Retinal pigment epithelial cell (primary cell): ENCODE measurements around the gene ARID1B.

Experiments used
- DNase-seq: peaks from one replicate; pipeline ENCODE4 v3.0.0-alpha.2; 2010; ENCODE audit warnings: low read depth
- H3K4me3 ChIP-seq: 2 replicates; pipeline ENCODE4 v1.5.1; 2011; ENCODE audit warnings: mild to moderate bottlenecking, low read length, control low read depth, moderate library complexity
- CTCF ChIP-seq: conservative IDR thresholded peaks from 2 replicates; pipeline ENCODE4 v1.5.1; 2011; ENCODE audit warnings: low read depth, low read length, control low read depth, inconsistent platforms

Gene ARID1B

DNA sequence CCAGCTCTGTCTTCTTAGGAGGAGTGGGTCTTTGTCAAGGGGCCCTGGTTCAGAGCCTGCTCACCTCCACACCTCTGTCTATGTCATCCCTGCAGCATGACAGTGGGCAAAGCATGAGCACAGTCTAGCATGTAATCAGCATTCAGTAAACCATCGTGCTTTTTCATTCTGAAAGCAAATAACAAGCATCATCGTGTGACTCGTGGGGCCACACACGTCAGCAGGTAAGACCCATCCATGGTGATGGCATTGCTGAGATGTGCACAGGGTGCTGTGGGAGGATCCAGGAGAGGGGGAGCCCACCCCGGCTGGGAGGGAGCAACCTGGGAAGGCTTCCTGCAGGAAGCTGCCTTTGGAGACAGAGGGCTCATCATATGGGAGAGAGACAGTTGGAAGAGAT is 439.4 kb downstream of the ARID1B start:
- DNase-seq = no peak
- no peak overlapping the region for H3K4me3 ChIP-seq
- no peak for TF ChIP-seq CTCF

DNA sequence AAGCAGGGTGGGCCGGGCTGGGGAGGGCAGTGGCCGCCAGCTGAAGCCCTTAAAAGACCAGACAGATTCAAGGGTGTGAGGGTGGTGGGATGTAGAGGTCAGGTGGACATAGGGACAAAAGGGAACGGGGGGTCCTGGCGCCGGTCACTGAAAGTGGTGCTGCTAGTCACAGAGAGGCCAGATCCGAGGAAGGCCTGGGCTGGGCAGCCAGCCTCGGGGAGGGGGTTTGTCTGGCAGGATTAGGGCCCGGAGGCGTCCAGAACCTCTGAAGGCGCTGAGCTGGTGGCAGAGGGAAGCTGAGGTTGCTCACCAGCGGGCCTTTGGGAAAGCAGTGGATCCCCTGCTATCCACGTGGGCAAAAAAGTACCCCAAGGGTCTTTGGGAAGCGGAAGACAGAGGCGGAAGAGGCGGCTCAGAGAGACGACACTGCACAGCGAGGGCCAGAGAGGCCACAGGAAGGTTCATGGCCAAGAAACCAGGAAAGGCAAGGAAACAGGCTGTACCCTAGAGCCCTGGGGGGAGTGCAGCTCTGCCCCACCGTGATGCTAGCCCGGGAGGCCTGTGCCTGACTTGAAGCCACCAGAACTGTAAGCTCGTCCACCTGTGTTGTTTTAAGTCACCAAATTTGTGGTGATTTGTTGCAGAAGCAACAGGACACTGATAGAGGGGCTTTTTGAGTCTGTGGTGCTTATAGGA is 440.2 kb downstream of the ARID1B start:
- no peak for TF ChIP-seq CTCF

DNA sequence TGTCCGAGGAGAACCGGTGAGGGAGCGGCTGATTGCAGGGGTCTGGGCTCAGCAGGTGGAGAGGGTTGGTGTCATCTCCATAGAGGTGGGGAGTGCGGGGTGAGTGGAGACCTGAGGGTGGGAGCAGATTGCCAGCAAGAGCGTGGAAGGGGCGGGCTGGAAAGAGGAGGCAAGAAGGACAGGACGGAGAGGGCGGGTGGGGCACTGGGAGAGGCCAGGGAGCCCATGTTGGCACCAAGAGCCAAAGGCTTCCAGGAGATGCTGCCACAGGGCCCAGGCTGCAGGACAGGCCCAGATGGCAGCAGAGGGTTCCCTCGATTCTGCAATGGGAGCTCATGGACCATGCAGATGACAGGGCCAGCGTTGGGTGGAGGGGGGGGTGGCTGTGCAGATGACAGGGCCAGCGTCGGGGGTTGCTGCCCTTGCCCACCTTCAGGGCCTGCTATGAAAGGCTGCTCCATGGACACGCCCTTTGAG is 440.8 kb downstream of the ARID1B start:
- no peak for DNase-seq
- TF ChIP-seq CTCF = no peak
- H3K4me3 ChIP-seq = no peak overlapping the region

More for the DNA sequence above, 440.2 kb downstream of the ARID1B start:
- H3K4me3 ChIP-seq = no peak overlapping the region
- no peak for DNase-seq

- no peak for TF ChIP-seq CTCF
- H3K4me3 ChIP-seq = no peak overlapping the region
- DNase-seq = no peak
These were observed 441.4 kb downstream of the ARID1B start for GRCh38 chr6:157218371-157219198.

DNA sequence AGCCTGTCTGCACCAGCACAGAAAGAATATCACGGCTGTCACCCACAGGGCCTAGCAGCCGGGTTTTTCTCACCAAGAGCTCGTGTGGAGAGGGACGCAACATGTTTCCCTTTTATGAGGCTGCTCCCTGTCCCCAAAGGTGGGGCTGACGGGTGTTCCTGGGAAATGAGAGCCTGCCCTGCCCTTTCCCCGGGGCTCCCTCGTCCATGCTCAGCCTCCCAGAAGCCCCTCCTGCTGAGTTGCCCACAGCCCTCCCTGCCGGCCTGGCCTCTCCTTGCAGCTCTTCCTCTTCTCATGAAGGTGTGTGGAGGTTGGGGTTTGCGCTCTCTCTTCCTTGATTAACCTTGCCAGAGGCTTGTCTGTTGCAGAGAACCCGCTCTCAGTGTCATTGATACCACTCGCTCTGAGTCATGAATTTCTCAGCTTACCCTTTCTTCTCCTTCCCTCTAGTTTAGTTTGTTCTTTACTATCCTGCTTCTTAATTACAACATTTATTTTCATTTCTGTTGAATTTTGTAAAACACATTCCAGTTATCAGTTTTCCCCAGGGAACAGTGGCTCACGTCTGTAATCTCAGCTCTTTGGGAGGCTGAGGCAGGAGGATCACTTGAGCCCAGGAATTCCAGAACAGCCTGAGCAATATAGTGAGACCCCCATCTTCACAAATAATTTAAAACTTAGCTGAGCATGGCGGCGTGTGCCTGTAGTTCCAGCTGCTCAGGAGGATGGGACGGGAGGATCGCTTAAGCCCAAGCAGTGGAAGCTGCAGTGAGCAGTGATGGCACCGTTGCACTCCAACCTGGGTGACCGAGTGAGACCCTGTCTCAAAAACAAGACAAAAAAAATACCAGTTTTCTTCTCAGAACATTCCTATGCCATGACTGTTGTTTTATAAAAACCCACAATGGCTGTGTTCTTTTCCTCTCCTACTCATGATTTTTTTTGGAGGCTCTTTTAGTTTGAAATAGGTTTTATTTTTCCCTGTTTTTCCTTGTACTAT is 442.3 kb downstream of the ARID1B start:
- TF ChIP-seq CTCF = no peak
- no peak for DNase-seq
- no peak overlapping the region for H3K4me3 ChIP-seq

- no peak overlapping the region for H3K4me3 ChIP-seq
- no peak for DNase-seq
- no peak for TF ChIP-seq CTCF
These were observed 443.3 kb downstream of the ARID1B start for GRCh38 chr6:157220485-157220884.
